Fibroblast of skin of scalp (primary cell): ENCODE data around the gene PDS5A.
"Not testable (repeated sequence)": the region's sequence is repeated elsewhere in the genome, so short reads cannot be mapped to it uniquely, and the experiment has no call there.

Experiments
- DNase-seq: peaks from one replicate; pipeline ENCODE4 v3.0.0-alpha.2; 2013

Gene PDS5A

GRCh38 chr4:39905656-39906055 lies 72.1 kb downstream of the PDS5A start:
- no peak for DNase-seq

DNA sequence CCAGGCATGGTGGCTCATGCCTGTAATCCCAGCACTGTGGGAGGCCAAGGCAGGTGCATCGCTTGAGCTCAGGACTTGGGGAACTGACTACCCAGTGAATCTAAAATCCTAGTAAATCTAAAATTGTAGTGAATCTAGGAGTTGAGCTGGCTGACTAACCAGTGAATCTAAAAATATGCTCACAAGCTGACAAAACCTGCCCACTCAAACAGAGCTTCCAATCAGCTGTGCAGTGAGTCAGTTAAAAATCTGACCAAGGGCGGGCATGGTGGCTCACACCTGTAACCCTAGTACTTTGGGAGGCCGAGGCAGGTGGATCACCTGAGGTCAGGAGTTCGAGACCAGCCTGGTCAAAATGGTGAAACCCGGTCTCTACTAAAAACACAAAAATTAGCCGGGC lies 72.7 kb downstream of the PDS5A start:
- DNase-seq, result not testable (repeated sequence)

GRCh38 chr4:39900966-39901365 lies 76.7 kb downstream of the PDS5A start:
- no peak for DNase-seq

DNA sequence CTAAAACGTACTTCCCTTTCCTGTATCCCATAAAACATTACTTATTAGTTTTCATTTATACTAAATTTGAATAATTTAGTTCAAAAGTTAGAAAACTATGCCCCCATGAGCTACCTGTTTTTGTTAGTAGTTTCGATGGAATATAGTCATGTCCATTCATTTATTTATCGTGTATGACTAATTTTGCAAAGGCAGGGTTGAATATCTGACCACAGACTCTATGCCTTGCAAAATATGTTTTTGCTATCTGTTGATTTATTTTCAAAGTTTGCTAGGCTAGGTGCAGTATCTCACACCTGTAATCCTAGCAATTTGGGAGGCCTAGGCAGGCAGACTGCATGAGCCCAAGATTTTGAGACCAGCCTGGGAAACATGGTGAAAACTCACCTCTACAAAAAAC lies 78.4 kb downstream of the PDS5A start:
- DNase-seq, result no peak

DNA sequence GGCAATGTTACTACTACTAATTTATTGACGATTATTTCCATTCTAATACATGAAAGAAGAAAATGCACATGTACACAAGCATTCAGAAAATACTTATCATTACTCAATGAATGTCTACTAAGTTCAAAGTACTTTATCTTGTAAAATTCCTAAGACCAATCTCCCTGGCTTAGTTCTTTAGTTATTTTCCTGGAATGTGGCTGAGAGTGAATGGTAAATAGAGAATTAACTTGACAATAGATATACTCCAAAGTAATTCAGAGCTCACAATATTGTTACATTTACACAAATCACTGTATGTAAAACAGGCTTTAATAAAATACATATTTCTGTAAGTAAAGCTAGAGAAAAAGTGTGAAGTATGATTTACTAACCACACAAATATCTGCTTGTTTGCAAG lies 79.7 kb downstream of the PDS5A start:
- no peak for DNase-seq

DNA sequence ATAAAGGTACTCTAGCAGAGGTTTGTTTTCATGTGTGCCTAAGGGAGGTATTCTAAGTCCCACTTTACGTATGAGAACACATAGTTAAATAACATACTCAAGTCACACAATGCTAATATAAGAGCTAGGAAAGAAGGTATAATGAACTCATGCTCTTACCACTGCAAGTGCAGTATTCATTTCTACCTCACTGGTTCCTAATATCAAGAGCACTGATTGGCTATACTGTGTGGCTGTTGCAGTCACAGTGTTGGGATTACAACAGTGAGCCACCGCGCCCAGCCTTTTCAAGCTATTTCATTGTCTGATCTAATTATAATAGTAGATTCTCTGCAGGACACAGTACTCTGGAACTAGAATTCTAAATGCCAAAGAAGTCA lies 84.0 kb downstream of the PDS5A start:
- DNase-seq, result no peak

DNA sequence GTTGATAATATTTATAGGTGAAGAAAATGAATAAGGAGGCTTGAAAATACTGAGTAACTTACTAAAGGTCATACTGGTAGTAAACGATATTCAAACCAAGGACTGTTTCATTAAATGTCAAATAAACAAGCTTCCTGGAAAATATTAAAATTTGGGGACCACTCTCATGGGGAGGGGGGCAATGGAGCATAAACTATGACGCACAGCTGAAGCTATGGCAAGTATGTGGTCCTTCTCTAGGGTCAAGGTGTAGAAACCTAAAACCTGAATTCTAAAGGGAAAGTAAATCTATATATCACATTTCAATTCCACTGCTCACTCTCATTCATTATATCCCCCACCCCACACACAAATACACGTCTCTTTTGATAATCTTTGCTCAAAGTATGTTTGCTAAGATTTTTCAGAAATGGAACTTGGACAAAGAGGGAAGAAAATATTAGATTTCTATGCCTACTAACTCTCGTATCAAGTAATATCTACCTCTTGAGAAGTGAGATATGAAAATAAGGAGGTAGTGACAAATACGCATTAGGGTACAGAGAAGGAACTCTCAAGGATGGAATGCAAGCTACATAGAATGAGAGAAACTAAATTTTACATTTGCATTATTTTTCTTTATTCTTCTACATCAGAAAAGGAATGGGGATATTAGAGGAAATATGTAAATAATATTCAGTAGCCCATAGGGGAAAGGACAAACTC lies 84.6 kb downstream of the PDS5A start:
- no peak for DNase-seq

DNA sequence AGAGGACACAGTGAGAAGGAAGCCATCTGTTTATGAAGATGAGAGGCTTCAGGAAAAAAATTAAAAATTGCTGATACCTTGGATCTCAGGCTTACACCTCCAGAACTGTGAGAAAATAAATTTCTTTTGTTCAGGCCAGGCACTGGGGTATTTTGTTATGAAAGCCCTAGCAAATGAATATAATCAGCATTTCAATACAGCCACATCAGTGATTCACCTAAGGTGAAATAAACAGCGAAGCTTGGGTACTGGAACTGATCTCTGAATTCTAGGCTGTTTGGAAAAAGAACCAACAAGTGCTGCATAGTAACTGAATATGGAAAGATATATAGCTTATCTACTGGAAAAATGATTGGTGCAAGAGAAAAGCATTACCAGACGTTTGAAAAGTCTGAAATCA lies 88.5 kb downstream of the PDS5A start:
- no peak for DNase-seq

DNA sequence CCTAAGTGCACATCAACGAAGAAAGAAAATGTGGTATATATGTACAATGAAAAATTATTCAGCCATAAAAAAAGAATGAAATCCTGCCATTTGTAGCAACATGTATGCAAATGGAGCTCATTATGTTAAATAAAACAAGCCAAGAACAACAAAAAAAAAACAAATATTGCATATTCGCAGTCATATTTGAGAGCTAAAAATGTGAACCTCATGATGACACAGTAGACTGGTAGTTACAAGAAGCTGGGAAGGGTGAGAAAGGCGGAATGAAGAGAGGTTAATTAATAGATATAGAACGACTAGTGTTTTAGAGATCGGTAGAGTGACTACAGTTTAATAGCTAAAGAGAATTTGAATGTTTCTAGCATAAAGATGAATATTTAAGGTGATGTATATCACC lies 89.2 kb downstream of the PDS5A start:
- DNase-seq, result no peak

GRCh38 chr4:39883646-39884045 lies 94.1 kb downstream of the PDS5A start:
- peak; percentile 4 for DNase-seq

DNA sequence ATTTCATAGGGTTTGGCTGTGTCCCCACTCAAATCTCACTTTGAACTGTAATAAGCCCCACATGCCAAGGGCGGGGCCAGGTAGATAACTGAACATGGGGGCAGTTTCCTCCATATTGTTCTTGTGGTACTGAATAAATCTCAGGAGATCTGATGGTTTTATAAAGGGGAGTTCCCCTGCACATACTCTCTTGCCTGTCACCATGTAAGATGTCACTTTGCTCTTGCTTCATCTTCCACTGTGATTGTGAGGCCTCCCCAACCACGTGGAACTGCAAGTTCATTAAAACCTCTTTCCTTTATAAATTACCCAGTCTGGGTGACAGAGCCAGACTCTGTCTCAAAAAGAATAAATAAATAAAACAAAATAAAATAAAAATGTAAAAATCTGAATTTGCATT lies 95.9 kb downstream of the PDS5A start:
- no peak for DNase-seq

DNA sequence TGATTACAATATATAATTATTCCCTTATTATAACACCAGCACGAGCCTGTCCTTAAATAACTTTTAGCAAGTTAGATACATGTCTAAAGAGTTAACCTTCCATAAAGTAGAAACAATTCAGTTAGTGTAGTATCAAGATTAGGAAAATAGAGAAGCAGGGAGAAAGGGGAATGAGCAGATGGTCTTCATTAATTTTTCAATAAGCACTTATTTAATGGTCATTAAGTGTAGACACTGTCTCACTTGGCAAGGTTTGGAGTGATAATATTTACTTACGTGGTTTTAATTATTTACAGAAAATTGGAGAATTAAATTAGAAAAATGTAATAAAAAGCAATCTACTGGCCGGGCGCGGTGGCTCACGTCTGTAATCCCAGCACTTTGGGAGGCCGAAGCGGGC lies 99.7 kb downstream of the PDS5A start:
- DNase-seq, result no peak

- DNase-seq, result no peak
Measured at GRCh38 chr4:39873823-39874222, 103.9 kb downstream of the PDS5A start.

GRCh38 chr4:39865280-39865679 lies 112.4 kb downstream of the PDS5A start:
- no peak for DNase-seq

- DNase-seq, result no peak
Measured at GRCh38 chr4:39864391-39864790, 113.3 kb downstream of the PDS5A start.

DNA sequence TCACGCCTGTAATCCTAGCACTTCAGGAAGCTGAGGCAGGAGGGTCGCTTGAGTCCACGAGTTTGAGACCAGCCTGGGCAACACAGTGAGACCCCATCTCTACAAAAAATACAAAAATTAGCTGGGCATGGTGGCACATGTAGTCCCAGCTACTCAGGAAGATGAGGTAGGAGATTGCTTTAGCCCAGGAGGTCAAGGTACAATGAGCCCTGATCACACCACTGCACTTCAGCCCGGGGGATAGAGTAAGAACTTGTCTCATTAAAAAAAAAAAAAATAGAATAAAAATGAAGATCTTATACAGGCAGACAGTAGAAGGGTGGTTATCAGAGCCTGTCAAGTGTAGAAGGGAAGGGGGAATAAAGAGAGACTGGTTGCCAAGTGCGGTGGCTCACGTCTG lies 116.9 kb downstream of the PDS5A start:
- DNase-seq, result no peak

DNA sequence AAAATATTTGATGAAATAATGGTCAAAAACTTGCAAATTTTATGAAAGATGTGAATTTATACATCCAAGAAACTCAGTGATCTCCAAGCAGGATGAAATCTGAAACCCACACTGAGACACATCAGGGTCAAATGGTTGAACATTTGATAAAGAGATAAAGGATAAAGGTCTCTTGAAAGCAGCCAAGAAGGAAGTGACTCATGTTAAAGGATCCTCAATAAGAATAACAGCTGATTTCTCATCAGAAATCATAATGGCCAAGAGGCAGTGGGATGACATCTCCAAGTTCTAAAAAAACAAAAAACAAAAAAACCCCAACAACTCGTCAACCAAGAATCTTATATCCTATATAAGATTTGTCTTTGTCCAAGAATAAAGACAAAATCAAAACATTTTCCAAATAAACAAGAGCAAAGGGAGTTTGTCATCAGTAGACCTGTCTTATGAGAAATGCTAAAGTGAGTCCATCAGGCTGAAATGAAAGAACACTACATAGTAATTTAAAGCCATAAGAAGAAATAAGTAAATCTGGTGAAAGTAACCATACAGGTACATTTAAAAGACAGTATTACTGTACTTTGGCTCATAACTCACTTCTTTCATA lies 121.7 kb downstream of the PDS5A start:
- peak; percentile 18 for DNase-seq

- DNase-seq, result no peak
Measured at GRCh38 chr4:39852636-39853035, 125.1 kb downstream of the PDS5A start.

- peak; percentile 23 for DNase-seq
Measured at GRCh38 chr4:39850727-39851126, 127.0 kb downstream of the PDS5A start.

- DNase-seq, result no peak
Measured at GRCh38 chr4:39846705-39847104, 131.0 kb downstream of the PDS5A start.

DNA sequence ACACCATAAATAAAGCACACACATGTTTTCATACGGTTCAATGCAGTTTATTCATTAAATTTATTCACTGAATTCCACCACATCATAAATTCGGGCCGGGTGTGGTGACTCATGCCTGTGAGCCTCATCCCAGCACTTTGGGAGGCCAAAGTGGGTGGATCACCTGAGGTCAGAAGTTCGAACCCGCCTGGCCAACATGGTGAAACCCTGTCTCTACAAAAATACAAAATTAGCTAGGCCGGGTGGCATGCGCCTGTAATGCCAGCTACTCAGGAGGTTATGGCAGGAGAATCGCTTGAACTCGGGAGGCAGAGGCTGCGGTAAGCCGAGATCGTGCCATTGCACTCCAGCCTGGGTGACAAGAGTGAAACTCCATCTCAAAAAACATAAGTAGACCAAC lies 131.6 kb downstream of the PDS5A start:
- peak; percentile 31 for DNase-seq

DNA sequence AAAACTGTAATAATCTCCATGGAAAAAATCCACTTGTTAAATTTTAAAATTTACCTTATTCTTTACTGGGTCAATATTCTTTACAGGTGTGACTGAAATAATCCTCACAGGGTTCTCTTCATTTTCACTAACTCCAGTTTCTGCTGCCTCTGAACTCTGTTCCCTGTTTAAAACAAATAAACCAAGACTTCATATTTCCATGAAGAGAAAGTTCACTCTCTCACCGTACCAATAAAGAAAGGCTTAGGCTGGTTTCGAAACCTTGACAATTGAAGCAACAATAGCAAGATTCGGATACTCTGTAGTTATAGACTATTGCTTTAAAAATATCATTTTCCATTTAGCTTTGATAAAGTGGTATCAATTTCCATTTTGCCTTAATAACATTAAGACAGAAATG lies 135.8 kb downstream of the PDS5A start:
- no peak for DNase-seq

- not testable (repeated sequence) for DNase-seq
Measured at GRCh38 chr4:39840516-39840915, 137.2 kb downstream of the PDS5A start.

GRCh38 chr4:39840027-39840426 lies 137.7 kb downstream of the PDS5A start:
- DNase-seq, result no peak

DNA sequence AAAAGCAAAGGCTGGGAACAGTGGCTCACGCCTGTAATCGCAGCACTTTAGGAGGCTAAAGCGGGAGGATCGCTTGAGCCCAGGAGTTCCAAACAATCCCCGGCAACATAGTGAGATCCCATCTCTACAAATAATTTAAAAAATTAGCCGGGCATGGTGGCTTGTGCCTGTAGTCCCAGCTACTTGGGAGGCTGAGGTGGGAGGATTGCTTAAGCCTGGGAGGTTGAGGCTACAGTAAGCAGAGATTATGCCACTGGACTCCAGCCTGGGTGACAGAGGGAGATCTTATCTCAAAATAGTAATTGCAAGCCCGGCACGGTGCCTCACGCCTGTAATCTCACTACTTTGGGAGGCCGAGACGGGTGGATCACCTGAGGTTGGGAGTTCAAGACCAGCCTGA lies 139.3 kb downstream of the PDS5A start:
- DNase-seq, result not testable (repeated sequence)
